ENCODE measurements around the gene TRMT44. TPM values are rescaled to one million over a fixed set of nuclear protein-coding genes. Genes with fewer than 3 reads are reported as not detected.
"Not testable (repeated sequence)": the region's sequence is repeated elsewhere in the genome, so short reads cannot be mapped to it uniquely, and the experiment has no call there.

The TRMT44 gene
- polyA plus RNA-seq, 1 donor (not counting 4 experiments of a cell fraction or from before 2014, with no cell fraction given): 8.8 TPM

DNA sequence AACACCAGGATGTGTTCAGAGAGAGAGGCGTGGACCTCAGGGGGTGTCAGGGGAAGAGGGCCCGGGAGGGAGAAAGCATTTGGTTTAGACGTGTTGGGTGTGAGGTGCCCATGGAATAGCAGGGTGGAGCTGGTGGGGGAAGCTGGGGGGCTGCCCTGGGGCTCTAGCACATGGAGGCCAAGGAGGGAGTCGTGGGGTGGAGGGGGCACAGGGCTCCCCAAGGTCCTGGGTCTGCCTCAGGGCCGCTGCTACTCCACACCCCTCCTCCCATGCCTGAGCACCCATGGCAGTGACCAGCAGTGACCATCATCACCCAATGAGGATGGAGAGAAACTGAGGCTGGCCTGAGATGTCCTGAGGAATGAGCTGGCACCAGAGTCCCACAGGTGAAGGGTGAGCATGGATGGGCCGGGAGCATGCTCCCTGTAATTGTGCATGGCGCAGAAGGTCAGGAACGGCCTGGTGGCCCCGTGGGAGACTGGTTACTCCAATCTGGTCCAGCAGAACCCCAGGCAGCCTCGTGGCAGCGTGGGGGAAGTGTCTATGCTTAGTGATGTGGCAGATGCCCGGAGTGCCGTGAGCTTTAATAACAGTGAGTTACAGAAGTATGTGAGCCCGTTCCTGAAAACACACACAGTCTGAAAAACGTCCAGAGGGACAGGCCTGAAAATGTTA lies 70.2 kb downstream of the TRMT44 start:
- Histone ChIP-seq H4K20me1 (ENCODE audit: control insufficient read depth, extremely low read depth, insufficient read depth, low read length) (no peaks in the 10 kb centered on the region), H3K79me2 (ENCODE audit: control insufficient read depth, insufficient read depth, low read length) (no peaks in the 10 kb centered on the region), H3K4me3 (ENCODE audit: control insufficient read depth in 2 of 3, extremely low read depth in 1 of 3, insufficient read depth in 2 of 3, low read depth in 1 of 3, low read length in 3 of 3) (no peak overlapping the region), H3K27me3 (ENCODE audit: control insufficient read depth, extremely low read depth, insufficient read depth, low read length) (no peaks in the 10 kb centered on the region), H3K4me2 (ENCODE audit: control insufficient read depth, extremely low read depth, insufficient read depth, low read depth, low read length) (no peak overlapping the region), H2AFZ (ENCODE audit: control insufficient read depth, low read length) (no peak overlapping the region), H3K4me1 (ENCODE audit: control insufficient read depth, extremely low read depth, insufficient read depth, low read length) (no peaks in the 10 kb centered on the region), H3K9me3 (ENCODE audit: control insufficient read depth, low read depth, low read length) (no peaks in the 10 kb centered on the region), H3K36me3 (ENCODE audit: control insufficient read depth in 2 of 2, extremely low read depth in 1 of 2, insufficient read depth in 2 of 2, low read length in 2 of 2) (no peaks in the 10 kb centered on the region), H3K9ac (ENCODE audit: control insufficient read depth, extremely low read depth, insufficient read depth, low read length) (no peak overlapping the region), H3K27ac (ENCODE audit: control insufficient read depth, insufficient read depth, low read length) (no peak overlapping the region), H3K9me1 (ENCODE audit: control insufficient read depth, extremely low read depth, insufficient read depth, low read length) (no peaks in the 10 kb centered on the region)
- no peak for FAIRE-seq
- TF ChIP-seq, protein P1, sequence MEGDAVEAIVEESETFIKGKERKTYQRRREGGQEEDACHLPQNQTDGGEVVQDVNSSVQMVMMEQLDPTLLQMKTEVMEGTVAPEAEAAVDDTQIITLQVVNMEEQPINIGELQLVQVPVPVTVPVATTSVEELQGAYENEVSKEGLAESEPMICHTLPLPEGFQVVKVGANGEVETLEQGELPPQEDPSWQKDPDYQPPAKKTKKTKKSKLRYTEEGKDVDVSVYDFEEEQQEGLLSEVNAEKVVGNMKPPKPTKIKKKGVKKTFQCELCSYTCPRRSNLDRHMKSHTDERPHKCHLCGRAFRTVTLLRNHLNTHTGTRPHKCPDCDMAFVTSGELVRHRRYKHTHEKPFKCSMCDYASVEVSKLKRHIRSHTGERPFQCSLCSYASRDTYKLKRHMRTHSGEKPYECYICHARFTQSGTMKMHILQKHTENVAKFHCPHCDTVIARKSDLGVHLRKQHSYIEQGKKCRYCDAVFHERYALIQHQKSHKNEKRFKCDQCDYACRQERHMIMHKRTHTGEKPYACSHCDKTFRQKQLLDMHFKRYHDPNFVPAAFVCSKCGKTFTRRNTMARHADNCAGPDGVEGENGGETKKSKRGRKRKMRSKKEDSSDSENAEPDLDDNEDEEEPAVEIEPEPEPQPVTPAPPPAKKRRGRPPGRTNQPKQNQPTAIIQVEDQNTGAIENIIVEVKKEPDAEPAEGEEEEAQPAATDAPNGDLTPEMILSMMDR (optimal IDR thresholded peaks at IDR 0.05 in 1 of 3, IDR thresholded peaks at IDR 0.05 in 1 of 3, conservative IDR thresholded peaks at IDR 0.05 in 1 of 3; ENCODE audit: extremely low read depth in 1 of 3, insufficient read depth in 2 of 3, low read length in 3 of 3): no peak
- TF ChIP-seq EZH2 (IDR thresholded peaks at IDR 0.05; ENCODE audit: low read length): no peak
- dilution Hi-C loops (cut with MboI; ENCODE audit: extremely low pct_ligation_motif_present, low sequenced_read_pairs): no loop called here
- no peak for DNase-seq (ENCODE audit: low read depth, low spot score)

DNA sequence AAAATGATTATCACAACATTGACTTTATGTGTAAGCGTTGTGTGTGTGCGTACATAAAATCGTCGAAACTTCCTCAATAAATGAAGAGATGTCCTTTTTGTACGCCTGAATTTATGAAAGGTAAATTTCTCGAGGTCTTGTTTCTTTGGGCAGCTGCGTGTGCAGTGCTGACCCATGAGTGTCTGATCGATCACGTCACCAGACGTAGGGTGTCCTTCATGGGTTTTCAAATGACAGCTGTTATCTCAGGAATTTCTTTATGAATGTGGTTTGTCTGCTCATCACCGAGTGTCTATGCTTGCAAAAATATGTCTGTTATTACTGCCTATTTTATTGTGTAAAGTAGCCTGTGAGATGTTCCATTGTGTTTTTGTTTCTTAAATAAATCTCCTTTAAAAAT lies 71.9 kb downstream of the TRMT44 start:
- Histone ChIP-seq H3K4me2 (ENCODE audit: control insufficient read depth, extremely low read depth, insufficient read depth, low read depth, low read length) (no peak overlapping the region), H3K4me3 (ENCODE audit: control insufficient read depth in 2 of 3, extremely low read depth in 1 of 3, insufficient read depth in 2 of 3, low read depth in 1 of 3, low read length in 3 of 3) (no peak overlapping the region), H3K27me3 (ENCODE audit: control insufficient read depth, extremely low read depth, insufficient read depth, low read length) (no peaks in the 10 kb centered on the region), H3K4me1 (ENCODE audit: control insufficient read depth, extremely low read depth, insufficient read depth, low read length) (no peaks in the 10 kb centered on the region), H3K79me2 (ENCODE audit: control insufficient read depth, insufficient read depth, low read length) (no peaks in the 10 kb centered on the region), H3K27ac (ENCODE audit: control insufficient read depth, insufficient read depth, low read length) (no peak overlapping the region), H3K9me3 (ENCODE audit: control insufficient read depth, low read depth, low read length) (no peaks in the 10 kb centered on the region), H3K36me3 (ENCODE audit: control insufficient read depth in 2 of 2, extremely low read depth in 1 of 2, insufficient read depth in 2 of 2, low read length in 2 of 2) (no peaks in the 10 kb centered on the region), H3K9me1 (ENCODE audit: control insufficient read depth, extremely low read depth, insufficient read depth, low read length) (no peaks in the 10 kb centered on the region), H2AFZ (ENCODE audit: control insufficient read depth, low read length) (no peak overlapping the region), H4K20me1 (ENCODE audit: control insufficient read depth, extremely low read depth, insufficient read depth, low read length) (no peaks in the 10 kb centered on the region), H3K9ac (ENCODE audit: control insufficient read depth, extremely low read depth, insufficient read depth, low read length) (no peak overlapping the region)
- no peak for FAIRE-seq
- dilution Hi-C loops (cut with MboI; ENCODE audit: extremely low pct_ligation_motif_present, low sequenced_read_pairs): no loop called here
- no peak for DNase-seq (ENCODE audit: low read depth, low spot score)
- TF ChIP-seq, protein P1 (optimal IDR thresholded peaks at IDR 0.05 in 1 of 3, IDR thresholded peaks at IDR 0.05 in 1 of 3, conservative IDR thresholded peaks at IDR 0.05 in 1 of 3; ENCODE audit: extremely low read depth in 1 of 3, insufficient read depth in 2 of 3, low read length in 3 of 3): no peak
- TF ChIP-seq EZH2 (IDR thresholded peaks at IDR 0.05; ENCODE audit: low read length): no peak

DNA sequence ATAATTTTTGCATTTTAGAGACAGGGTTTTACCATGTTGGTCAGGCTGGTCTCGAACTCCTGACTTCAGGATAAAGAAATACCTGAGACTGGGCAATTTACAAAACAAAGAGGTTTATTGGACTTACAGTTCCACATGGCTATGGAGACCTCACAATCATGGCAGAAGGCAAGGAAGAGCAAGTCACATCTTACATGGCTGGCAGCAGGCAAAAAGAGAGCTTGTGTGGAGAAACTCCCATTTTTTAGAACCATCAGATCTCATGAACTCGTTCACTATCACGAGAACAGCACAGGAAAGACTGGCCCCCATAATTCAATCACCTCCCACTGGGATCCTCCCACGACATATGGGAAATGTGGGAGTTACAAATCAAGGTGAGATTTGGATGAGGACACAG lies 72.5 kb downstream of the TRMT44 start:
- FAIRE-seq; H3K9ac ChIP-seq (ENCODE audit: control insufficient read depth, extremely low read depth, insufficient read depth, low read length); H3K4me1 ChIP-seq (ENCODE audit: control insufficient read depth, extremely low read depth, insufficient read depth, low read length); H3K27me3 ChIP-seq (ENCODE audit: control insufficient read depth, extremely low read depth, insufficient read depth, low read length); H3K79me2 ChIP-seq (ENCODE audit: control insufficient read depth, insufficient read depth, low read length); DNase-seq (ENCODE audit: low read depth, low spot score); dilution Hi-C loops (cut with MboI; ENCODE audit: extremely low pct_ligation_motif_present, low sequenced_read_pairs); H3K36me3 ChIP-seq (ENCODE audit: control insufficient read depth in 2 of 2, extremely low read depth in 1 of 2, insufficient read depth in 2 of 2, low read length in 2 of 2); H4K20me1 ChIP-seq (ENCODE audit: control insufficient read depth, extremely low read depth, insufficient read depth, low read length); H3K4me3 ChIP-seq (ENCODE audit: control insufficient read depth in 2 of 3, extremely low read depth in 1 of 3, insufficient read depth in 2 of 3, low read depth in 1 of 3, low read length in 3 of 3); H3K9me1 ChIP-seq (ENCODE audit: control insufficient read depth, extremely low read depth, insufficient read depth, low read length); H3K4me2 ChIP-seq (ENCODE audit: control insufficient read depth, extremely low read depth, insufficient read depth, low read depth, low read length); H3K9me3 ChIP-seq (ENCODE audit: control insufficient read depth, low read depth, low read length); H3K27ac ChIP-seq (ENCODE audit: control insufficient read depth, insufficient read depth, low read length); H2AFZ ChIP-seq (ENCODE audit: control insufficient read depth, low read length): not testable (repeated sequence)
